NCI-H460 (cell line): ENCODE data around the gene OBSL1. TPM values are rescaled to one million over a fixed set of nuclear protein-coding genes. Genes with fewer than 3 reads are reported as not detected.

ENCODE experiments used
- small RNA-seq, 2 experiments: library from RNA; depleted of rRNA; stranded (forward); fragments of <200 nt; gene quantifications; one replicate each; pipeline ENCODE3, GENCODE V24; 2014
- total RNA-seq: library from RNA; depleted of rRNA; stranded (reverse); fragments of >200 nt; shearing (Covaris generic); gene quantifications from 2 replicates; pipeline ENCODE4 v1.2.3, GENCODE V29; 2014; rRNA removed

OBSL1 gene
- total RNA-seq, 1 experiment from 2014 or later, result 10.0 TPM

Small RNA genes within 50 kb of the gene (small RNA-seq; reads per million reads assigned to genes)
- gene MIR3132 (0 reads per million in 2 experiments), gene RN7SKP213 (0 to 0.35 reads per million in 2 experiments)

Other genes starting within 250 kb of the OBSL1 start
- gene RESP18, start 238.8 kb downstream of the OBSL1 start, total RNA-seq, result not detected in 2 replicates
- gene DNPEP, start 183.6 kb downstream of the OBSL1 start, total RNA-seq, result 50.8 and 55.2 TPM in 2 replicates
- gene DES, start 153.2 kb downstream of the OBSL1 start, total RNA-seq, result 0.38 and 0.50 TPM in 2 replicates
- gene SPEG, start 136.7 kb downstream of the OBSL1 start, total RNA-seq, result 0.29 and 0.99 TPM in 2 replicates
- 36.8 and 40.2 TPM in 2 replicates for gene GMPPA, start 72.6 kb downstream of the OBSL1 start, total RNA-seq
- gene ASIC4, start 57.1 kb downstream of the OBSL1 start, total RNA-seq, result 0.17 and 0.43 TPM in 2 replicates
- gene CHPF, start 27.7 kb downstream of the OBSL1 start, total RNA-seq, result 52.4 and 67.1 TPM in 2 replicates
- gene TMEM198, start 27.5 kb downstream of the OBSL1 start, total RNA-seq, result 0.59 and 0.87 TPM in 2 replicates
- gene INHA, start 771 bp upstream of the OBSL1 start, total RNA-seq, result 0.64 and 1.4 TPM in 2 replicates
- 18.1 and 21.6 TPM in 2 replicates for gene STK11IP, start 26.3 kb upstream of the OBSL1 start, total RNA-seq
- 0.97 and 1.3 TPM in 2 replicates for gene SLC4A3, start 56.1 kb upstream of the OBSL1 start, total RNA-seq